ENCODE data around the gene PUS3.

- TF ChIP-seq, protein P1, sequence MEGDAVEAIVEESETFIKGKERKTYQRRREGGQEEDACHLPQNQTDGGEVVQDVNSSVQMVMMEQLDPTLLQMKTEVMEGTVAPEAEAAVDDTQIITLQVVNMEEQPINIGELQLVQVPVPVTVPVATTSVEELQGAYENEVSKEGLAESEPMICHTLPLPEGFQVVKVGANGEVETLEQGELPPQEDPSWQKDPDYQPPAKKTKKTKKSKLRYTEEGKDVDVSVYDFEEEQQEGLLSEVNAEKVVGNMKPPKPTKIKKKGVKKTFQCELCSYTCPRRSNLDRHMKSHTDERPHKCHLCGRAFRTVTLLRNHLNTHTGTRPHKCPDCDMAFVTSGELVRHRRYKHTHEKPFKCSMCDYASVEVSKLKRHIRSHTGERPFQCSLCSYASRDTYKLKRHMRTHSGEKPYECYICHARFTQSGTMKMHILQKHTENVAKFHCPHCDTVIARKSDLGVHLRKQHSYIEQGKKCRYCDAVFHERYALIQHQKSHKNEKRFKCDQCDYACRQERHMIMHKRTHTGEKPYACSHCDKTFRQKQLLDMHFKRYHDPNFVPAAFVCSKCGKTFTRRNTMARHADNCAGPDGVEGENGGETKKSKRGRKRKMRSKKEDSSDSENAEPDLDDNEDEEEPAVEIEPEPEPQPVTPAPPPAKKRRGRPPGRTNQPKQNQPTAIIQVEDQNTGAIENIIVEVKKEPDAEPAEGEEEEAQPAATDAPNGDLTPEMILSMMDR (IDR thresholded peaks at IDR 0.05): no peak
- TF ChIP-seq POLR2AphosphoS5 (IDR thresholded peaks at IDR 0.05): no peak
- TF ChIP-seq EP300 (IDR thresholded peaks at IDR 0.05): no peak
Observed at GRCh38 chr11:125892994-125893393, 10.0 kb downstream of the PUS3 start.

Measured in esophagus muscularis mucosa (tissue), 4 donors.